Endothelial cell of hepatic sinusoid (primary cell): ENCODE measurements around the gene CD164L2.

Experiments
- in situ Hi-C: cut with HindIII; loops from 2 replicates; pipeline ENCODE4 v1.10.0; 2017; ENCODE audit warnings: low sequenced_read_pairs

Gene CD164L2

GRCh38 chr1:27365372-27366112 is 17.6 kb downstream of the CD164L2 start:
- in situ Hi-C loops = no loop called here

GRCh38 chr1:27364696-27365371 is 18.3 kb downstream of the CD164L2 start:
- in situ Hi-C loops = no loop called here

GRCh38 chr1:27363766-27364695 is 19.1 kb downstream of the CD164L2 start:
- in situ Hi-C loops = no loop called here

- in situ Hi-C loops = no loop called here
These were observed 21.6 kb downstream of the CD164L2 start for GRCh38 chr1:27361553-27361952.

GRCh38 chr1:27361044-27361402 is 22.1 kb downstream of the CD164L2 start:
- in situ Hi-C loops = no loop called here

- in situ Hi-C loops = no loop called here
These were observed 22.7 kb downstream of the CD164L2 start for GRCh38 chr1:27360159-27361043.

GRCh38 chr1:27359822-27360158 is 23.3 kb downstream of the CD164L2 start:
- in situ Hi-C loops = no loop called here

GRCh38 chr1:27358928-27359313 is 24.2 kb downstream of the CD164L2 start:
- in situ Hi-C loops = no loop called here

GRCh38 chr1:27358038-27358927 is 24.9 kb downstream of the CD164L2 start:
- in situ Hi-C loops = no loop called here

- in situ Hi-C loops = no loop called here
These were observed 25.7 kb downstream of the CD164L2 start for GRCh38 chr1:27357281-27358037.

- in situ Hi-C loops = no loop called here
These were observed 26.4 kb downstream of the CD164L2 start for GRCh38 chr1:27356619-27357280.

GRCh38 chr1:27356277-27356618 is 26.9 kb downstream of the CD164L2 start:
- in situ Hi-C loops = no loop called here

GRCh38 chr1:27355683-27356082 is 27.4 kb downstream of the CD164L2 start:
- in situ Hi-C loops = no loop called here

GRCh38 chr1:27353629-27354028 is 29.5 kb downstream of the CD164L2 start:
- in situ Hi-C loops = no loop called here

- in situ Hi-C loops = no loop called here
These were observed 30.0 kb downstream of the CD164L2 start for GRCh38 chr1:27353166-27353565.

- in situ Hi-C loops = no loop called here
These were observed 31.5 kb downstream of the CD164L2 start for GRCh38 chr1:27351541-27352107.

GRCh38 chr1:27350663-27351540 is 32.2 kb downstream of the CD164L2 start:
- in situ Hi-C loops = no loop called here
